ENCODE data around the gene ATP5PO.
"Not testable (repeated sequence)": the region's sequence is repeated elsewhere in the genome, so short reads cannot be mapped to it uniquely, and the experiment has no call there.

The ATP5PO gene

GRCh38 chr21:33865996-33866575, 49.5 kb downstream of the ATP5PO start:
- TF ChIP-seq EZH2phosphoT487 (IDR thresholded peaks at IDR 0.05; ENCODE audit: low read depth): no peak
- TF ChIP-seq, protein P1, sequence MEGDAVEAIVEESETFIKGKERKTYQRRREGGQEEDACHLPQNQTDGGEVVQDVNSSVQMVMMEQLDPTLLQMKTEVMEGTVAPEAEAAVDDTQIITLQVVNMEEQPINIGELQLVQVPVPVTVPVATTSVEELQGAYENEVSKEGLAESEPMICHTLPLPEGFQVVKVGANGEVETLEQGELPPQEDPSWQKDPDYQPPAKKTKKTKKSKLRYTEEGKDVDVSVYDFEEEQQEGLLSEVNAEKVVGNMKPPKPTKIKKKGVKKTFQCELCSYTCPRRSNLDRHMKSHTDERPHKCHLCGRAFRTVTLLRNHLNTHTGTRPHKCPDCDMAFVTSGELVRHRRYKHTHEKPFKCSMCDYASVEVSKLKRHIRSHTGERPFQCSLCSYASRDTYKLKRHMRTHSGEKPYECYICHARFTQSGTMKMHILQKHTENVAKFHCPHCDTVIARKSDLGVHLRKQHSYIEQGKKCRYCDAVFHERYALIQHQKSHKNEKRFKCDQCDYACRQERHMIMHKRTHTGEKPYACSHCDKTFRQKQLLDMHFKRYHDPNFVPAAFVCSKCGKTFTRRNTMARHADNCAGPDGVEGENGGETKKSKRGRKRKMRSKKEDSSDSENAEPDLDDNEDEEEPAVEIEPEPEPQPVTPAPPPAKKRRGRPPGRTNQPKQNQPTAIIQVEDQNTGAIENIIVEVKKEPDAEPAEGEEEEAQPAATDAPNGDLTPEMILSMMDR (IDR thresholded peaks at IDR 0.05; ENCODE audit: low read depth, low read length): no peak
- Histone ChIP-seq H3K9me3 (ENCODE audit: insufficient read depth, low read length) (no peaks in the 10 kb centered on the region), H3K36me3 (replicated peaks; ENCODE audit: low read depth, low read length) (no peaks in the 10 kb centered on the region), H3K27ac (ENCODE audit: low read length) (no peak overlapping the region), H3K4me2 (ENCODE audit: low read length) (no peak overlapping the region), H4K20me1 (ENCODE audit: insufficient read depth, low read length) (no peaks in the 10 kb centered on the region), H3K79me2 (ENCODE audit: low read length) (no peaks in the 10 kb centered on the region), H3K4me1 (ENCODE audit: low read length) (peaks cover 5% of the 10 kb centered on the region), H3K4me3 (ENCODE audit: low read length) (no peak overlapping the region), H2AFZ (ENCODE audit: low read depth, low read length) (no peak overlapping the region), H3K27me3 (ENCODE audit: low read depth, low read length) (0 out of 2 replicates have a peak, but pooled peaks cover 4% of the 10 kb centered on the region), H3K9ac (ENCODE audit: low read length) (no peak overlapping the region)

DNA sequence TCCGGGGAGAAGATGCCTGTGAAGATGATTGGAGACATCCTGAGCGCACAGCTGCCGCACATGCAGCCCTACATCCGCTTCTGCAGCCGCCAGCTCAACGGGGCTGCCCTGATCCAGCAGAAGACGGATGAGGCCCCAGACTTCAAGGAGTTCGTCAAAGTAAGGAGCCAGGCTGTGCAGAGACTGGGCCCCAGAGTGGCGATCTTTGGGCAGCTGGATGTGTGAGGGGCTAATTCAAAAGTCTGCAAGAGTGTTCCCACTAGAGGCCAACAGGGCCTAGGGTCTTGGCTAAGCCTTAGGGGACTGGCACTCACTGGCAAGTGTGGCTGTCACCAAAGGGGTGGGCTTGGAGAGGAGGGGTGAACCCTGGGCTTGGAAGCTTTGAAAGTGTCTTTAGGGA, 50.4 kb downstream of the ATP5PO start:
- no peak overlapping the region for H3K4me2 ChIP-seq (ENCODE audit: low read length)
- H3K36me3 ChIP-seq (replicated peaks; ENCODE audit: low read depth, low read length): no peaks in the 10 kb centered on the region
- peaks cover 3% of the 10 kb centered on the region for H3K4me1 ChIP-seq (ENCODE audit: low read length)
- H3K9me3 ChIP-seq (ENCODE audit: insufficient read depth, low read length): no peaks in the 10 kb centered on the region
- no peak overlapping the region for H3K4me3 ChIP-seq (ENCODE audit: low read length)
- TF ChIP-seq, protein P1 (IDR thresholded peaks at IDR 0.05; ENCODE audit: low read depth, low read length): no peak
- no peak for TF ChIP-seq EZH2phosphoT487 (IDR thresholded peaks at IDR 0.05; ENCODE audit: low read depth)
- no peak overlapping the region for H3K9ac ChIP-seq (ENCODE audit: low read length)
- no peaks in the 10 kb centered on the region for H3K79me2 ChIP-seq (ENCODE audit: low read length)
- no peak overlapping the region for H3K27ac ChIP-seq (ENCODE audit: low read length)
- no peak overlapping the region for H2AFZ ChIP-seq (ENCODE audit: low read depth, low read length)
- no peaks in the 10 kb centered on the region for H4K20me1 ChIP-seq (ENCODE audit: insufficient read depth, low read length)
- H3K27me3 ChIP-seq (ENCODE audit: low read depth, low read length): 0 out of 2 replicates have a peak, but pooled peaks cover 4% of the 10 kb centered on the region

GRCh38 chr21:33864150-33864549, 51.5 kb downstream of the ATP5PO start:
- H3K27me3 ChIP-seq (ENCODE audit: low read depth, low read length): 0 out of 2 replicates have a peak, but pooled peaks cover 4% of the 10 kb centered on the region
- no peak overlapping the region for H3K9ac ChIP-seq (ENCODE audit: low read length)
- H3K79me2 ChIP-seq (ENCODE audit: low read length): no peaks in the 10 kb centered on the region
- H3K4me2 ChIP-seq (ENCODE audit: low read length): no peak overlapping the region
- TF ChIP-seq EZH2phosphoT487 (IDR thresholded peaks at IDR 0.05; ENCODE audit: low read depth): no peak
- TF ChIP-seq, protein P1 (IDR thresholded peaks at IDR 0.05; ENCODE audit: low read depth, low read length): no peak
- H3K4me3 ChIP-seq (ENCODE audit: low read length): no peak overlapping the region
- no peak overlapping the region for H3K27ac ChIP-seq (ENCODE audit: low read length)
- no peaks in the 10 kb centered on the region for H3K36me3 ChIP-seq (replicated peaks; ENCODE audit: low read depth, low read length)
- no peaks in the 10 kb centered on the region for H3K9me3 ChIP-seq (ENCODE audit: insufficient read depth, low read length)
- no peaks in the 10 kb centered on the region for H3K4me1 ChIP-seq (ENCODE audit: low read length)
- no peak overlapping the region for H2AFZ ChIP-seq (ENCODE audit: low read depth, low read length)
- no peaks in the 10 kb centered on the region for H4K20me1 ChIP-seq (ENCODE audit: insufficient read depth, low read length)

GRCh38 chr21:33863191-33863590, 52.4 kb downstream of the ATP5PO start:
- H3K4me1 ChIP-seq (ENCODE audit: low read length); H3K4me3 ChIP-seq (ENCODE audit: low read length): not testable (repeated sequence)

More at GRCh38 chr21:33863191-33863590, 52.4 kb downstream of the ATP5PO start:
- H4K20me1 ChIP-seq (ENCODE audit: insufficient read depth, low read length); H3K4me2 ChIP-seq (ENCODE audit: low read length); H3K27me3 ChIP-seq (ENCODE audit: low read depth, low read length); H3K9ac ChIP-seq (ENCODE audit: low read length); H3K9me3 ChIP-seq (ENCODE audit: insufficient read depth, low read length); H3K79me2 ChIP-seq (ENCODE audit: low read length); H2AFZ ChIP-seq (ENCODE audit: low read depth, low read length); H3K27ac ChIP-seq (ENCODE audit: low read length); H3K36me3 ChIP-seq (replicated peaks; ENCODE audit: low read depth, low read length): not testable (repeated sequence)
